HK-2 (cell line): ENCODE results near the gene MGAT4A.
"Not testable (repeated sequence)": the region's sequence is repeated elsewhere in the genome, so short reads cannot be mapped to it uniquely, and the experiment has no call there.

Experiments
- DNase-seq: peaks from one replicate; pipeline ENCODE4 v3.0.0-alpha.2; 2018; ENCODE audit not compliant: unreplicated experiment

The MGAT4A gene

GRCh38 chr2:98730053-98730706 lies 752 bp downstream of the MGAT4A start:
- DNase-seq, result no peak

- DNase-seq, result no peak
These were observed 1.3 kb downstream of the MGAT4A start for GRCh38 chr2:98729652-98730051.

GRCh38 chr2:98728088-98728718 lies 2.7 kb downstream of the MGAT4A start:
- not testable (repeated sequence) for DNase-seq

- no peak for DNase-seq
These were observed 3.4 kb downstream of the MGAT4A start for GRCh38 chr2:98727369-98728087.

GRCh38 chr2:98726735-98727368 lies 4.1 kb downstream of the MGAT4A start:
- no peak for DNase-seq

GRCh38 chr2:98726205-98726604 lies 4.7 kb downstream of the MGAT4A start:
- DNase-seq, result no peak

- DNase-seq, result no peak
These were observed 10.6 kb downstream of the MGAT4A start for GRCh38 chr2:98720286-98720685.

GRCh38 chr2:98717621-98718020 lies 13.3 kb downstream of the MGAT4A start:
- DNase-seq, result no peak

GRCh38 chr2:98716786-98717185 lies 14.1 kb downstream of the MGAT4A start:
- no peak for DNase-seq

GRCh38 chr2:98715812-98716451 lies 15.0 kb downstream of the MGAT4A start:
- no peak for DNase-seq

GRCh38 chr2:98713332-98714015 lies 17.5 kb downstream of the MGAT4A start:
- no peak for DNase-seq

- no peak for DNase-seq
These were observed 18.8 kb downstream of the MGAT4A start for GRCh38 chr2:98712145-98712544.

GRCh38 chr2:98711506-98711905 lies 19.4 kb downstream of the MGAT4A start:
- no peak for DNase-seq

GRCh38 chr2:98710734-98711133 lies 20.2 kb downstream of the MGAT4A start:
- no peak for DNase-seq

GRCh38 chr2:98709535-98709934 lies 21.4 kb downstream of the MGAT4A start:
- no peak for DNase-seq

GRCh38 chr2:98708396-98709186 lies 22.3 kb downstream of the MGAT4A start:
- DNase-seq, result no peak

GRCh38 chr2:98706591-98706990 lies 24.3 kb downstream of the MGAT4A start:
- no peak for DNase-seq

- no peak for DNase-seq
These were observed 25.7 kb downstream of the MGAT4A start for GRCh38 chr2:98705333-98705617.

- no peak for DNase-seq
These were observed 26.2 kb downstream of the MGAT4A start for GRCh38 chr2:98704499-98705332.

- DNase-seq, result no peak
These were observed 27.2 kb downstream of the MGAT4A start for GRCh38 chr2:98703738-98704137.
